Right renal cortex interstitium (tissue), 3 donors: ENCODE results near the gene MRPS17. TPM values are rescaled to one million over a fixed set of nuclear protein-coding genes. Genes with fewer than 3 reads are reported as not detected.
"Not testable (repeated sequence)": the region's sequence is repeated elsewhere in the genome, so short reads cannot be mapped to it uniquely, and the experiment has no call there.

Source experiments
- DNase-seq, 3 donors: peaks; one replicate each; pipeline ENCODE4 v3.0.0-alpha.2; 2013; ENCODE audit warnings: low read depth in 3 of 3, low spot score in 2 of 3
- polyA plus RNA-seq, 3 donors: library from polyadenylated mRNA; unstranded; fragments of 120-200 nt; gene quantifications; one replicate each; pipeline ENCODE4 v1.2.1, GENCODE V29; 2013; ENCODE audit not compliant: insufficient read length in 3 of 3

MRPS17 gene
- 10 to 100 TPM; 21.1 to 21.7 (median 21.4) TPM for polyA plus RNA-seq

DNA sequence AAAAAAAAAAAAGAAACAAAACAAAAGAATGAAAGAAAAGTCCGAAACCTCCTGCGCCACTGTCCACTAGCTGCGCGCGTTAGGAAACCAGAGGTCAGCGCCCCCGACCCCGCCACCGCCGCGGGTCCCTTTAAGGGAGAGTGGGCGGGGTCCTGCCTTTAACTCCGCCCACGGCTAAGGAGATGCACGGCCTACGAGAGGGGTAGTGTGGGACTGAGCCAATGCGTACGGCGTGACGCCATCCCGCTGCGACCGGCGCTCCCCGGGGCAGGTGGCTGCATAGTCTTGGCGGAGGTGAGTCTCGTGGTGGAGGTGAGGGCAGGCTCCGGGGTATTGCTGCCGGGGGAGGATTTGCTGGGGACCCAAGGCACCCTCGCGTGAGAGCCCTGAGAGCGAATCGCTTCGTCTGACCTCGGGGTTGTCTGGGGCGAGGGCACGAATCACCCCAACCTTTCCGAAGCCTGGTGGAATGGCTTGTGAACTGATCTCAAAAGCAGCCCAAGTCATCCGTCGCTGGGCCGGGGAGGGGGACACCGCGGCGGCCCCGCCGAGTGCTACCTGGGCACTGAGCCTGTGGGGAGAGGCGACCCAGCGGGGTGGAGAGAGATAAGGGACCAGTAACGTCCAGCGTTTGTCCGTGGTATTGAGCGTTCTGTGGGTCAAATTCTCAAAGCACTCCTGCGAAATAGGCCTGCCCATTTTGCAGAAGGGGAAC lies at the start of gene MRPS17:
TSS of gene MRPS17 (plus strand) at position 241 of the 715 bp plus-strand sequence. CDS start 1,319 bp downstream, outside the sequence.
- DNase-seq, result peak in 2 of 3 donors; percentile 72

DNA sequence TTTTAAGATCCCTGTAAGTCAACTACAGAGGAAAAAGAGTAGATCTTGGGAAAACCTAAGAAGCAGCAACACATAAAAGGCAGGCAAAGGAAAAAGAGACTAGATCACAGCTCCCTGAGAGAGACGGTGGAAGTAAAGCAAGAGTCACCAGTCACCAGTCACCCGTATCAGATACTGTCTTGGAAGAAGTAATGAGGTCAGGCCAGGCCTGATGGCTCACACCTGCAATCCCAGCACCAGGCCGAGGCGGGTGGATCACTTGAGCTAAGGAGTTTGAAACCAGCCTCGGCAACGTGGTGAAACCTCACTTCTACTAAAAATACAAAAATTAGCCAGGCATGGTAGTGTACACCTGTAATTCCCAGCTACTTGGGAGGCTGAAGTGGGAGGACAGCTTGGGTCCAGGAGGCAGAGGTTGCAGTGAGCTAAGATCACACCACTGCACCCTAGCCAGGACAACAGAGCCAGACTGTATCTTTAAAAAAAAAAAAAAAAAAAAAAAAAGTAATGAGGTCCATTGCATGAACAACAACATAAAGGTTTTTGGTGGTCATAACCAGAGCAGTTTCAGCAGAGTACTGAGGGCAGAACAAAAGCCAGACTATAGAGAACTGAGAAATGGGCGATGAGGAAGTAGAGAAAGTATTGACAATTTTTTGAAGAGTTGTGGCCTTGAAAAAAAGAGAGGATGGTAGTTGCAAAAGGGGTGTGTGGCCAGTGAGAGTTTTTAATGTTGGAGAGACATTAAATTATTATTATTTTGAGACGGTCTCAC lies 47.5 kb upstream of the MRPS17 start:
- DNase-seq, result no peak

DNA sequence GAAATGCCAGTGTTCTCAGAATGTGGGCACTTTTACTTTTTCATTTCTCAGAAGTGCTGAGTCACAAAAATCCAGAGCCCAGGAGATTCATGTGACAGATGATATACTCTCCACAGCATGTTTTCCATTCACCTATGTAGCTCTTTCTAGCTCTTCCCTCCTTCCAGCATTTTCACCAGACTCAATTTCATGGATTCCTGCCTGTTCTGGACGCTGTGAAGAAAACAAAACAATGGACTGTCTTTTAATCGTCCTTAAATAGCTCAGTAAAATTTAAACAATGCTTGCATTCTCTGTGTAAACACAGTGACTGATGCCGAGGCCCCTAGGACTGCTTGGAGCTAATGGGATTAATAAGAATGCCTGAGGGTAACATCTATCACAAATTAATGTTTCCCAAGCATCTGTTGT lies 38.9 kb upstream of the MRPS17 start:
- no peak for DNase-seq

DNA sequence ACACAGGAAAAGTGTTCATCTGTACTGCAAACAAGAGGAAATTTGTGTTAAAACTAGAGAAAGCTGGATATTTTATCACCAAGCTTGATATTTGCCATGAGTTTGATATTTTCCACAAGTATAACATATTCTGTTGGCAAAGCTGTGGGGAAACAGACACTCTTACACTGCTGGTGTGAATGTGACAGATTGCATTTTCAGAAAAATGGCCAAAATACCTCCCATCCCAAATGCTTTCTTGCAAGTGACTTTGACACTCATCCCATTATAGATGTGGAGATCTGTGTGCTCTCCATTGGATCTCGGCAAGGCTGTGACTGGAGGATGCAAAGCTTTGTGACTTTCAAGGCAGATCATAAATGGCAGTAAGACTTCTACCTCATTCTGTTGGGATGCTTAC lies 33.9 kb upstream of the MRPS17 start:
- DNase-seq, result no peak

DNA sequence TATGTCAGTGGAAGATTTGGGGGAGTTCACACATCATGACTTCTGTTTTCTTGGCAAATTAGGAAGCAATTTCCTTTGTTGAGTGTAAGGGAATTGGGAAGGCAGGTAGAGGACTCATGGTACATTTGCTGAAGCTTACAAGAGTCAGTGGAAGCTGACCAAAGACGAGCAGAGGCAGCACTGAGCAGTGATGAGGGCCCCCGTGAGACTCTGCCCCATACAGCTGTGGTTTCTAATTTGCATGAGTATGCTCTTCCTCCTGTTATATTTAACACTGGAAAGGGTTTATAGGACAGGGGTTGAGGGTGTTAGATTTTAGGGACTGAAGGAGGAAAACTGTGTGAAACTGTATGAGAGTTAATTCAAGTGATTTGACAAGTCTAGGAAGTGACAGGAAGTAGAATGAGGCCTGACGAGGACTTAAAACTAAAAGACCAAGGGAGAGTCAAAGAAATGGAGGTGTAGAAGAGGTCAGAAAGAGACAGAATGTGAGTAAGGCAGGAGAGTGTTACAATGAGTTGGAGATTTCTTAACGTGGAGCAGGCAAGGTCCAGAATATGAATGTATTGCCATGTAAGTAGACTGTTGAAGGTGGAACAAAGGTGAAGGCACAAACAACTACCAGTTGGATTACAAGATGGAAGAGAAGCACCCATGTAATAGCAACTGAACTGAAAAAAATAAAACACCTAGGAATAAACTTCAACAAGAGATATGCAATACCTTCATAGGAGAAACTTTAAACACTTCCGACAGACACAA lies 23.5 kb upstream of the MRPS17 start:
- DNase-seq, result no peak

DNA sequence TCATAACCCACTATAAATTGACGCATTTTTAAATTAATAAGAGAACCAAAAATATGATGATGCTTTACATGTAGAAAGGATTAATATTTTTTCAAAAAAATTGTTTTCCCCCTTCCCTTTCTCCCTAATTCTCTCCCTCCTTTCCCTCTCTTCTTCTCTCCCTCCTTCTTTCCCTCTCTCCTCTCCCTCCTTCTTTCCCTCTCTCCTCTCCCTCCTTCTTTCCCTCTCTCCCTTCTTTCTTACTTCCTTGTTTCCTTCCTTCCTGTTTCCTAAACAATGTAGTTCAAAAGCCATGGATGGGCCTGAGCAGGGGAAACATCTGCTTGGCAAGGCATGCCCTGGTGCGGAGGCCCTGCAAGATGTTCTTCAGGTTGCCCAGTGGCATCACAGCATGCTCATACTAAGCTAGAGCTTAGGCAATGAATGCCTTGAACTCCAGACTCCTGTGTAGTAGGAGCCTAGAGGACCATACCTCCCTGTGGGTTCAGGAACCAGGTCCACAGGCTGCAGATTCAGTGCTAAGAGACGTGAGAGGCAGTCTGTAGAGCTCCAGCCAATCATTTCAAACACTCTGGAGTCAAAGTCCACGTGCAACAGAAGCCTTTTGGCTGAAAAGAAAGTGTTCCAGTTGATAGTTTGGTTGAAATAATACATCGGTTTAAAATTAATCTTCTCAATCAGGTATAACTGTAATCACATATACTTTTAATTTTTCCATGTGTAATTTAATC lies 20.1 kb upstream of the MRPS17 start:
- DNase-seq, result no peak

DNA sequence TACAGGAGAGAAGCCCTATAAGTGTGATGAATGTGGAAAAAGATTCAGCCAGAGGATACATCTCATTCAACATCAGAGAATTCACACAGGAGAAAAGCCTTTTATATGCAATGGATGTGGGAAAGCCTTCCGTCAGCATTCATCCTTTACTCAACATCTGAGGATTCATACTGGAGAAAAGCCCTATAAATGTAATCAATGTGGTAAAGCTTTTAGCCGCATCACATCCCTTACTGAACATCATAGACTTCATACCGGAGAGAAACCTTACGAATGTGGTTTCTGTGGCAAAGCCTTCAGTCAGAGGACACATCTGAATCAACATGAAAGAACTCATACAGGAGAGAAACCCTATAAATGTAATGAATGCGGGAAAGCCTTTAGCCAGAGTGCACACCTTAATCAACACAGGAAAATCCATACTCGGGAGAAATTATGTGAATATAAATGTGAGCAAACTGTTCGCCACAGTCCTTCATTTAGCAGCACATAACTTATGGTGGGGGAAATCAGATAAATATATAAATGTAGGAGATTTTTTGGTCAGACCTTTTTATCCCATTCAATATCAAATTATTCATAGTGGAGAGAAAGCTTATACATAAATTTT lies 12.1 kb upstream of the MRPS17 start:
- no peak for DNase-seq

DNA sequence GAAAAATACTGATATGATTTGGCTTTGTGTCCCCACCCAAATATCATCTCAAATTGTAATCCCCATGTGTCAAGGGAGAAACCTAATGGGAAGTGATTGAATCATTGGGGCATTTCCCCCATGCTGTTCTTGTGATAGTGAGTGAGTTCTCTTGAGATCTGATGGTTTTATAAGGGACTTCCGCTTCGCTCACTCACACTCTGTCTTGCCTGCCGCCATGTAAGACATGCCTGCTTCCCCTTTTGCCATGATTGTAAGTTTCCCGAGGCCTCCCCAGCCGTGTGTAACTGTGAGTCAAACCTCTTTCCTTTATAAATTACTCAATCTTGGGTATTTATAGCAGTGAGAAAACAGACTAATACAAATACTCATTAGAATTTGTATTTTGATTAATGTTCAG lies 5.1 kb upstream of the MRPS17 start:
- no peak for DNase-seq

DNA sequence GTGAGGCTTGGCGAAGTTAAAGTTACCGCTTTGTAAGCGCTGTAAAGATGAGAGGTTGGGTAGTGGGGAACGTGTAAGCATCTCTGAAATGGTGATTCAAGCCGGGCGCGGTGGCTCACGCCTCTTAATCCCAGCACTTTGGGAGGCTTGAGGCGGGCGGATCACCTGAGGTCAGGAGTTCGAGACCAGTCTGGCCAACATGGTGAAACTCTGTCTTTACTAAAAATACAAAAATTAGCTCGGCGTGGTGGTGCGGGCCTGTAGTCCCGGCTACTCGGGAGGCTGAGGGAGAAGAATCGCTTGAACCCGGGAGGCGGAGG lies 635 bp downstream of the MRPS17 start:
- not testable (repeated sequence) for DNase-seq

DNA sequence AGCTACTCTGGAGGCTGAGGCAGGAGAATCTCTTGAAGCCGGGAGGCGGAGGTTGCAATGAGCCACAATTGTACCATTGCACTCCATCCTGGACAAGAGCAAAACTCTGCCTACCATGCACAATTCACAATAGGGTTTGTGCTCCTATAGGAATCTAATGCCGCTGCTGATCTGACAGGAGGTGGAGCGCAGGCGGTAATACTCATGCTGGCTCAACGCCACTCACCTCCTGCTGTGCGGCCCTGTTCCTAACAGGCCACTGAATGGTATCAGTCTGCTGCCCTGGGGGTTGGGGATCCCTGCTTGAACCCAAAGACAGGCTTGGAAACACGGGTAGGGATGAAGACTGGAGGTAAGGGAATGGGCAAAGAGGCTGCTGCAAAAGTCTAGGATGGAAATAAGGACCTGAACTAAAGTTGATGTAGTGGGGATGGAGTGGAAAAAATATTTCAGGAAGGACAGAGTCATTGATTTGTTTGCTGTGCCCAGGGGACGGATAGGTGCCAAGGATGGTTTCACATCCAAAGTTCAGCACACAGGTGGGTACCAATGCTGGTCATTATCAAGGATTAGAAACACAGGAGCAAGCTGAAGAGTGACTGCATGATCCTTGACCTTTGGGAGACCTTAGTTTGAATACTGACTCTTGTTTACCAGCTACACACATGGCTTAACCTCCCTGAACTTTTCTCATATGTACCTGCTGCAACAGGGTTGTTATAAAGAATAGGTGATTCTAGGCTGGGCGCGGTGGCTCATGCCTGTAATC lies 2.2 kb downstream of the MRPS17 start:
- DNase-seq, result no peak

DNA sequence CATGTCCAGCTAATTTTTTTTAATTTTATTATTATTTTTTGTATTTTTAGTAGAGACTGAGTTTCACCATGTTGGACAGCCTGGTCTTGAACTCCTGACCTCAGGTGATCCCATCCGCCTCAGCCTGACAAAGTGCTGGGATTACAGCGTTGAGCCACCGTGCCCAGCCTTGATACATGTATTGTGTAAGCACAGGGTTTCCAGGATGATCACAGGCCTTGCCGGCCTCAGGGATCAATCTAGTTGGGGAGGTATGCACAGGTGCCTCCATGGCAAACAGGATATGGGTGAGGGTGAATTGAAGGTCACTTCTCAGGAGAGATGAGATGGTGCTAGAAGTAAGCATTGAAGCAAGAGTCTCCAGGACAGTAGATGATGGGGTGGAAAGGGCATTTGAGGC lies 5.5 kb downstream of the MRPS17 start:
- DNase-seq, result no peak

DNA sequence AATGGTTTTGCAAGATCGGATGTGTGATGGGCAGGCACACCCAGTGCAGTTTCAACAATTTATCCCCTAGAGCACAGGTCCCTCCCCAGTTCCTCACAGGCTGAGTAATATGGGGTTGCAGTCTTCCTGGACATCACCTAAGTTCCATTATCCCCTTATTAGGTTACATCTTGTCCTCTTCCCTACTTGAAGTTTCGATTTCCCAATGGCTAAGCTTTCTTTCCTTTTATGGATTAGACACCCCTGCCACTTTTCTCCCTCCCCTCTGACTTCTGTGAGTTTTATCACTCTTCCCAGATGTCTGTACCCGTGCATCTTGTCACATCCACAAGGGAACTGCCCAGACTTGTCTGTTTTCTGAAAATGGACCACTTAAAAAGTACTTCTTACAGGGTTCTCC lies 10.3 kb downstream of the MRPS17 start:
- DNase-seq, result no peak

DNA sequence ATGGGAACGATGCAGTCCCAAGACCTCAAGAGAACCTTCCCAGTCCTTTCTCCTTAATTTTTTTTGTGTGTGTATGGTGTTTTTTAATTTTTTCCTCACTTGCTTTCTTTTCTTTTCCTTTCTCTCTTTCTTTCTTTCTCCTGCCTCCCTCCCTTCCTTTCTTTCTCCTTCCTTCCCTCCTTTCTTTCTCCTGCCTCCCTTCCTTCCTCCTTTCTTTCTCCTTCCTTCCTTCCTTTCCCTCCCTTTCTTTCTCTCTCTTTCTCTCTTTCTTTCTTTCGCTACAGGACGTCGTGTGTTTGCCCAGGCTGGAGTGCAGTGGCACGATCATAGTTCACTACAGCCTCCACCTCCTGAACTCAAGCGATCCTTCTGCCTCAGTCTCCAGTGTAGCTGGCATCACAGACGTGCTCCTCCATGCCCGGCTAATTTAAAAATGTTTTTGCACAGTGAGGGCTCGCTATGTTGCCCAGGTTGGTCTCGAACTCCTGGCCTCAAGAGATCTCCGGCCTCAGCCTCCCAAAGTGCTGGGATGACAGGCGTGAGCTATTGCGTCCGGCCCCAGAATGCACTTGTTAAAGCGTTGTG lies 12.0 kb downstream of the MRPS17 start:
- DNase-seq, result no peak

DNA sequence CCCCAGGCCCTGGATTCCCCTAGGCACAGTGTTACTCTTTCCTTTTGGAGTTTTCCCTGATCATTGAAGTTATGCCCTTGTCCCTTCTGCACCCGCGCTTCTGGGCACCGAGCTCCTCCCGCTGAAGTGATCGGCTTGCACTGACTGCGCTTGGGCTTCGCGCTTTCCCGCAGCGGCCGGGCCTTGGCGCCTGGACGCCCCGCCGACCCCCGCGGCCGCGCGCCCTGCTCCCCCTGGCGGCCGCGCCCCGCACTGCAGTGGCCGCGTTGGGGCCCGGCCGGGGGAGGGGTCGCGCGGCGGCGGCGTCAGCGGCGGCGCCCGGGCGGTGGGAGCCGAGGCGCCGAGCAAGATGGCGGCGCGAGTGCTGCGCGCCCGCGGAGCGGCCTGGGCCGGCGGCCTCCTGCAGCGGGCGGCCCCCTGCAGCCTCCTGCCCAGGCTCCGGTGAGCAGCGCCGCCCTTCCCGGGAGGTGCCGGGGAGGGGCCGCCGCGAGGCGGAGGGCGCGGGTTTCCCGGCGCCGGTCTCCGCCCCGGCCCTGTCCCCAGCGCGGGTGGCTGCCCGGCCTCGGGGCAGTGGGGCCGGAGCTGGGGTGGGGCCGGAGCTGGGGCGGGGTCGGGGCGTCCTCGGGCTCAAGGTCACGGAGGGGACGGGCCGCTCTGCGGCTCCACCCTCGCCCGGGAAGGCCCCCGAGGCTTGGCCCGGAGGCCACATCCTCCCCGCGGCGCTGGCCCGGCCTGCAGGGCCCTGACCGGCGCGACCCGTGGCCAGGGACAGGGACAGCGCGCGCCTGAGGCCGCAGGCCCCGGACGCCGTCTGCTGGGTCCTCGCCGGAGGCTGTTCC lies 12.8 kb downstream of the MRPS17 start, which contains the start of gene NIPSNAP2:
TSS of gene NIPSNAP2 (plus strand) at position 325 of the 839 bp plus-strand sequence. CDS start at position 350, 25 bp downstream.
- DNase-seq, result peak in 2 of 3 donors; percentile 40 to 52

DNA sequence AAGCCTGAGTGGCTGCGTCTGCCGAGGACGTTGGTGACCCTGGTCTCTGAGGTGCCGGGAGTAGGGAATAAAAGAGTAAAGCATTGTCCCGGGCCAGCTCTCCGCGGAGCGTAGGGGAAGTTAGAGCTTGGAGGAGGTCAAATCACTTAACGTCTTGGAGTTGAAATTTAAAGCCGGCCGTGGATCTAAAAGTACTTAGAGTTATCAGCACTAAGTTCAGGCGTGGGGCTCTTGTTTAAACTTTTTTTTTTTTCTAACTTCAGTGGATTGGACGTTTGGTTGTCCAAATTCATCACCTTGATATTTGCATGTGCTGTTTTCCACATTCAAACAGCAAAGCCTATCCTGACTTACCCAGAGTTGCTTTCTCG lies 13.4 kb downstream of the MRPS17 start:
- peak in 1 of 3 donors; percentile 45 for DNase-seq

DNA sequence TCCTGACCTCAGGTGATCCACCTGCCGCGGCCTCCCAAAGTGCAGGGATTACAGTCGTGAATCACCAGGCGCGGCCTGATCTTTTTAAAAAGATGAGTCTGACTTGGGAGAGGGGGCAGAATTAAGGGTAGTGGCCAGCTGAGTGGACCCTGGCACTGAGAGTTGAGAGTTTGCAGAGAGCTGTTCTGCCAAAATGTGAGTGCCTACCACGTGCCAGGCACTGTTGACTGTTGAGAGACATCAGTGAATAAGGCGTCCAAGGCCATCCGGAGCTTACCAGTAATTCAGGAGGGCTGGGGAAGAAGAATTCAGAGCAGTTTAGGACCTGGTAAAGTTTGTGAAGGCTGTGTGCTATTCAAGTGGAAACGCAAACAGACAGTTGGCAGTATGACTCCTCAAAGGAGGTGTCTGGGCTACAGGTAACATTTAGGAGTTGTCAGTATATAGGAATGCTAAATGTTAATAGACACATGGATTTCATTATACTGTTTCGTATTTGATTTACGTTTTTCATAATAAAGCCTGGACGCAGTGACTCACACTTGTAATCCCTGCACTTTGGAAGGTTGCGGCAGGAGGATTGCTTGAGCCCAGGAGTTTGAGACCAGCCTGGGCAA lies 14.2 kb downstream of the MRPS17 start:
- no peak for DNase-seq

DNA sequence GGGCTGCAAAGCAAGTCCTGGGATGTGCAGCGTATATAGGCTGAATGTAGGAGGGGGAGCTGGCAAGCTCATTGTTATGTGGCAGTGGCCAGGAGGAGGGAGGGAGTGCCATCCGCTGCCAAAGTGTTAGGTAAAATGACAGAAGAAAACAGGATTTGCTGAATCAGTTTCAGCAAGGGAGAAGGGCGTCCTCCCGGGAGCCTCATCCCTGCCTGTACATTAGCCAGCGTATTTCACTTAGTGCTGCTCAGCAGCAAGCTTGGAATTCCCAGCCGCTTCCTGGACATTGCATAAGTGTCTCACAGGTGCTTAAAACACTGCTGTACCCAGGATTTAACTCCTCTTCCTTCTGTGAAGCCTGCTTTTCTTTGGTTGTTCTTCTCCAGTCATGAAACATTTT lies 15.2 kb downstream of the MRPS17 start:
- no peak for DNase-seq

DNA sequence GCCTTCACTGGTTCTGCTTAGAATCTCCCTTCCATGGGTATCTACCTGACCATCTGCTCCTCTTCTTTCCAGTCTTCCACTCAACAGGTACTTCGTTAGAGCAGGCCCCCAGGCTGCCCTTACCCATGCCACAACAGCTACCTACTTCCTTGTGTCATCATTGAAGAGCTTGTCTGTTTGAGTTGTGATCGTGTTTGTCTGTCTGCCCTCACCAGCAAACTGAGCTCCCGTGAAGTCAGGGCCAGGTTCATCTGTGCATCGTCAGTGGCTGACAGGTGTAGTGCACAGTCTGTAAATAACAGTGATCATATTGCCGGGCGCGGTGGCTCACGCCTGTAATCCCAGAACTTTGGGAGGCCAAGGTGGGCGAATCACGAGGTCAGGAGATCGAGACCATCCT lies 17.7 kb downstream of the MRPS17 start:
- no peak for DNase-seq
